ENCODE results near the gene FADS2. TPM values are rescaled to one million over a fixed set of nuclear protein-coding genes. Genes with fewer than 3 reads are reported as not detected.

FADS2 gene
- total RNA-seq, 2 donors from 2014 or later: 5.1 to 10.2 TPM

DNA sequence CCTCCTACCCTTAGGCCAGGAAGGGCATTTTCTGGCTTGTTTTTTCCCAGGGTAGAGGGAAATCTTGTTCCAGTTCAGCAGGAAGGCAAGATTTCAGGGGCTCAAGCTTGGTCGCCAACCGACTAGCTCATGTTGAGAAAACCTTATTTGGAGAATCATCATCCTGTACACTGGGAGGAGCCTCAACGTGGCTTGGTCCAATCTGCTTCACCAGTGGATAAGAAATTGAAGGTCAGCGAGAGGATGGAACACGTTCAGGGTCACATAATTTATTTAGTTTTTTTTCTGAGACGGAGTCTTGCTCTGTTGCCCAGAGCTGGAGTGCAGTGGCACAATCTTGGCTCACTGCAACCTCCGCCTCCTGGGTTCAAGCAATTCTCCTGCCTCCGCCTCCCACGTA lies 20.5 kb downstream of the FADS2 start:
- Histone ChIP-seq H3K27ac (no peak overlapping the region), H3K9me3 (no peaks in the 10 kb centered on the region), H3K36me3 (no peaks in the 10 kb centered on the region), H3K4me1 (peaks cover 0 to 17% of the 10 kb centered on the region in 2 donors), H3K27me3 (no peaks in the 10 kb centered on the region), H3K4me3 (no peak overlapping the region)
- no peak for DNase-seq (ENCODE audit: low spot score)
- TF ChIP-seq, protein P1, sequence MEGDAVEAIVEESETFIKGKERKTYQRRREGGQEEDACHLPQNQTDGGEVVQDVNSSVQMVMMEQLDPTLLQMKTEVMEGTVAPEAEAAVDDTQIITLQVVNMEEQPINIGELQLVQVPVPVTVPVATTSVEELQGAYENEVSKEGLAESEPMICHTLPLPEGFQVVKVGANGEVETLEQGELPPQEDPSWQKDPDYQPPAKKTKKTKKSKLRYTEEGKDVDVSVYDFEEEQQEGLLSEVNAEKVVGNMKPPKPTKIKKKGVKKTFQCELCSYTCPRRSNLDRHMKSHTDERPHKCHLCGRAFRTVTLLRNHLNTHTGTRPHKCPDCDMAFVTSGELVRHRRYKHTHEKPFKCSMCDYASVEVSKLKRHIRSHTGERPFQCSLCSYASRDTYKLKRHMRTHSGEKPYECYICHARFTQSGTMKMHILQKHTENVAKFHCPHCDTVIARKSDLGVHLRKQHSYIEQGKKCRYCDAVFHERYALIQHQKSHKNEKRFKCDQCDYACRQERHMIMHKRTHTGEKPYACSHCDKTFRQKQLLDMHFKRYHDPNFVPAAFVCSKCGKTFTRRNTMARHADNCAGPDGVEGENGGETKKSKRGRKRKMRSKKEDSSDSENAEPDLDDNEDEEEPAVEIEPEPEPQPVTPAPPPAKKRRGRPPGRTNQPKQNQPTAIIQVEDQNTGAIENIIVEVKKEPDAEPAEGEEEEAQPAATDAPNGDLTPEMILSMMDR (IDR thresholded peaks at IDR 0.05): no peak

DNA sequence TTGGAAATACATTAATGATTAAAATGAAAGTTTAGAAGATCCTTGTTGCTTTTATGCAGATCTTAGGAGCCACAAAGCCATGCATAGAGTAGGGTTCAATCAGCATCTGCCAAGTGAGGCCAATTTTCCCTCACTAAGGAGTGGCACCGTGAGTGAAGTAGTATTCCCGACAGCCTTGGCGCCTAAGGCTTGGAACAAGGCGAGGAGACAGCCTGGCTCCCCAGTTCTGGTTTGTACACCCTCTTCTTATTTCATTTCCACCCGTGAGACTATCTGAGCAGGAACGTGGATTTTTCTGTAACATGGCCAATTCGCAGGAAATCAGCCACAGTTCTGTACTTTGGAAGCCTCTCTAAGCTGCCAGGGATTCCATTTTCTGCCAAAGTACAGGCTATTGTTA lies 22.6 kb downstream of the FADS2 start:
- TF ChIP-seq, protein P1 (IDR thresholded peaks at IDR 0.05): no peak
- H3K9me3 ChIP-seq: no peaks in the 10 kb centered on the region
- H3K36me3 ChIP-seq: no peaks in the 10 kb centered on the region
- H3K4me1 ChIP-seq: peaks cover 0 to 17% of the 10 kb centered on the region in 2 donors
- no peaks in the 10 kb centered on the region for H3K27me3 ChIP-seq
- H3K4me3 ChIP-seq: no peak overlapping the region
- DNase-seq (ENCODE audit: low spot score): no peak
- peak overlapping the region; percentile 43 to 74 for H3K27ac ChIP-seq

DNA sequence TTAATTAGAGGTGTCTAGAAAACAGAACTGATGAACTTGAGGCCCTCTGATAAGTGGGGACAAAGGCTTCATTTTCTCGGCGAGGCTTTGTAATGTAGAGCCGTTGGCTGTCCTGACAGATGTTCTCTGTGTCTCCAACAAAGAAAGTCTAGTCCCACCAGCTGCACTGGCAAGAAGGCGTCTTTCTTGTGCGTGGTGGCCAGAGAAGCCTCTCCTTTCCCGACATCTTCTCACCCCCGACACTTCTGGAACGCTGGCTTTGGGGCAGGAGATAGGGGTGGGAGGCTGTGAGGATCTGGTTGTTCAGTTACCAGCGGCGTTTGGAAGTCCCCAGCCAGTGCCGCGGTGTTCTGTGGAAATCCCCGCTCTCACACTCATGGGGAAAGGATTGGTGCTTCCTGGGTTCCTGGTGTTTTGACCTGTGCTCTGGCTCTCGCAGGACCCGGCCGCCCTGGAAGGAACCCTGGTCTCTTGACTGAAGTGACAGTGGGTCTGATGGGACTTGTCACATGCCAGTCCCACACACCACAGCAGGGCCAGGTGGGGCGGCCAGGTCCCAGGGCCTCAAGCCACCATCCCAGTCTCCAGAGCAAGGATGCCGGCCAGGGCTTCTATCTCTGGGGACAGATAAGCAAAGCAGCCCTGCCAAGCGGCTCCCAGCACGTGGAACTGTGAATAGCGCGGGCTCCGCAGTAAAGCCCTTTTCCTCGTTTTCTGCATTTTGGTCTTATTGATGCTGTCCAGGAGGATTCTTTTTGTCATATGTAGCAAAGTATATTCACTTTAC lies 23.2 kb downstream of the FADS2 start:
- Histone ChIP-seq H3K36me3 (no peaks in the 10 kb centered on the region), H3K9me3 (no peaks in the 10 kb centered on the region), H3K27ac (peak overlapping the region; percentile 43 to 74), H3K27me3 (no peaks in the 10 kb centered on the region), H3K4me3 (no peak overlapping the region), H3K4me1 (peaks cover 0 to 17% of the 10 kb centered on the region in 2 donors)
- TF ChIP-seq, protein P1 (IDR thresholded peaks at IDR 0.05): no peak
- DNase-seq (ENCODE audit: low spot score): peak; percentile 70

DNA sequence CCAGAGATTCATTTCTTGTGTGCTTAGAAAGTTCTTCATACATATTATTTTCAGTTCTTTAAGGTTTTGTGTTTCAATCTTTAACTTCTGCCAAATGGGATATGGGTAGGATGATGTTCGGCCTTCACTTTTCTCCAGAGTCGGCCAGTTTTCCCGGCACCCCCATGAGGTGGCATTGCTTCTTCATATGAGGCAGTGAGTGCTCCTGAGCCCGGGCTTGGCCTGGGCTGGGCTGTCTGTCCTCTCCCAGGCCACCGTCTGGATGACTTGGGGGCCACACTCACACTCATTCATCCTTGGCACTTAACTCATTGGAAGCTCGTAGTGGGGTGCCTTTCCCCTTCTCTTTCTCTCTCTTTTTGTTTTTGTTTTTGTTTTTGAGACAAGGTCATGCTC lies 23.8 kb downstream of the FADS2 start:
- H3K4me3 ChIP-seq: no peak overlapping the region
- no peaks in the 10 kb centered on the region for H3K9me3 ChIP-seq
- H3K27me3 ChIP-seq: no peaks in the 10 kb centered on the region
- no peak for DNase-seq (ENCODE audit: low spot score)
- H3K4me1 ChIP-seq: peaks cover 0 to 17% of the 10 kb centered on the region in 2 donors
- H3K36me3 ChIP-seq: no peaks in the 10 kb centered on the region
- peak overlapping the region; percentile 43 to 74 for H3K27ac ChIP-seq
- TF ChIP-seq, protein P1 (IDR thresholded peaks at IDR 0.05): no peak

DNA sequence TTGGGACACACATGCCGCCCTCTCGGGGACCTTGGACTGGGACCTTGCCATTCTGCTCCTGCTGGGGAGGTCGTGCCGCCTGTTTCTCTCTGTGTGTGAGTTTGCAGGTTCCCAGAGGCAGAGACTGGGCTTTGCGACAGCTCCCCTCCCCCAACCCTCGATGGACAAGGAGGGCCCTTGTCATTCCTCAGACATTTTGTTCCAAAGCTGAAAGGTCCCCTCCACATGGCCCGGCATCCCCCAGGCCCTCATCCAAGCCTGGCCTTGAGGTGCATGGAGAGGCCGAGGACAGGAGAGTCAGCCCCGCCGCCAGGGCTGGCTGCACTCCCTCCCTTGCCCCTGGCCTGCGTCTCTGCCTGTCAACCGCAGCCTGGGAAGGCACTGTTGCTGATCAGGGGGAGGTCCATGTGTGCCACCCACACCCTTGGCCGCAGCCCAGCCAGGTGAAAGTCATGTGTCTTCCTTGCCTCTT lies 25.6 kb downstream of the FADS2 start:
- H3K27me3 ChIP-seq: no peaks in the 10 kb centered on the region
- TF ChIP-seq, protein P1 (IDR thresholded peaks at IDR 0.05): no peak
- H3K4me3 ChIP-seq: no peak overlapping the region
- no peak overlapping the region for H3K27ac ChIP-seq
- peaks cover 0 to 17% of the 10 kb centered on the region in 2 donors for H3K4me1 ChIP-seq
- no peak for DNase-seq (ENCODE audit: low spot score)
- H3K9me3 ChIP-seq: no peaks in the 10 kb centered on the region
- no peaks in the 10 kb centered on the region for H3K36me3 ChIP-seq

All from right atrium auricular region (tissue), 2 donors.